H1 (cell line): Measurements from ENCODE around the gene KRT76. TPM values are rescaled to one million over a fixed set of nuclear protein-coding genes. Genes with fewer than 3 reads are reported as not detected.
A peak's percentile ranks its signal among the peaks of the same experiment; 100 is the strongest.

ENCODE experiments used
- CTCF ChIA-PET: fragments of 300-600 bp; sonication (Branson Sonifier 250); formaldehyde crosslinking; loops from one replicate; lab custom pipeline; 2021; ENCODE audit not compliant: partially characterized antibody; lab: Charles Lee
- POLR2A ChIA-PET: fragments of 300-600 bp; sonication (Branson Sonifier 250); formaldehyde crosslinking; loops from one replicate; lab custom pipeline; 2021; ENCODE audit warnings: inconsistent platforms; ENCODE audit not compliant: partially characterized antibody; lab: Charles Lee
- DNase-seq, 2 experiments: peaks; one replicate each; pipeline versions ENCODE4 v3.0.0 to v3.0.0-alpha.2; 2010 to 2022; ENCODE audit warnings: low spot score in 2 of 2, low read depth in 1 of 2, mixed read lengths in 1 of 2
- FAIRE-seq: peaks from 2 replicates; lab custom pipeline; 2011; peaks lifted over from hg19 to GRCh38; lab: Jason Lieb, UNC
- H2AFZ ChIP-seq: 2 replicates; pipeline ENCODE4 v1.8.1; 2012; ENCODE audit warnings: low read length, inconsistent platforms
- H2AK5ac ChIP-seq: 2 replicates; pipeline ENCODE4 v1.6.1; 2013; ENCODE audit warnings: low read depth, low read length
- H2BK120ac ChIP-seq: replicated peaks from 2 replicates; pipeline ENCODE3; 2013; ENCODE audit warnings: low read depth, low read length, inconsistent platforms
- H2BK12ac ChIP-seq: 2 replicates; pipeline ENCODE4 v1.6.1; 2013; ENCODE audit warnings: low read depth, low read length
- H2BK15ac ChIP-seq: 2 replicates; pipeline ENCODE4 v1.6.1; 2013; ENCODE audit warnings: low read length
- H2BK20ac ChIP-seq: 2 replicates; pipeline ENCODE4 v1.6.1; 2013; ENCODE audit warnings: low read length
- H2BK5ac ChIP-seq: 2 replicates; pipeline ENCODE4 v1.6.1; 2013; ENCODE audit warnings: low read depth, low read length
- H3K14ac ChIP-seq: 2 replicates; pipeline ENCODE4 v1.6.1; 2013; ENCODE audit warnings: inconsistent platforms; ENCODE audit not compliant: insufficient read length
- H3K18ac ChIP-seq: 2 replicates; pipeline ENCODE4 v1.6.1; 2013; ENCODE audit warnings: low read length; ENCODE audit errors: extremely low read depth
- H3K23ac ChIP-seq: 2 replicates; pipeline ENCODE4 v1.6.1; 2013; ENCODE audit warnings: inconsistent platforms; ENCODE audit not compliant: insufficient read length
- H3K23me2 ChIP-seq: 2 replicates; pipeline ENCODE4 v1.6.1; 2013; ENCODE audit warnings: low read depth, low read length
- H3K27ac ChIP-seq: 2 replicates; pipeline ENCODE4 v1.6.1; 2011; ENCODE audit warnings: low read depth, low read length, inconsistent platforms
- H3K27me3 ChIP-seq, 4 experiments: replicated peaks in 1 of 4; 1 replicate in 1 of 4; 2 replicates in 3 of 4; pipeline versions ENCODE4 v1.6.1 to v1.8.1; 2011 to 2013; ENCODE audit warnings: low read length in 3 of 4, mild to moderate bottlenecking in 3 of 4, inconsistent platforms in 2 of 4, mixed read lengths in 2 of 4, moderate library complexity in 1 of 4; ENCODE audit not compliant: control insufficient read depth in 3 of 4, insufficient read depth in 3 of 4; ENCODE audit errors: extremely low read depth in 1 of 4
- H3K36me3 ChIP-seq, 4 experiments: 2 replicates each; pipeline versions ENCODE4 v1.6.1 to v1.8.1; 2011 to 2013; ENCODE audit warnings: mild to moderate bottlenecking in 4 of 4, low read length in 3 of 4, moderate library complexity in 2 of 4, control low read depth in 1 of 4, inconsistent platforms in 1 of 4; ENCODE audit not compliant: insufficient read depth in 4 of 4, control insufficient read depth in 2 of 4
- H3K4ac ChIP-seq: replicated peaks from 2 replicates; pipeline ENCODE3; 2013; ENCODE audit warnings: low read length, low read depth, mixed read lengths, inconsistent platforms; ENCODE audit not compliant: insufficient read length
- H3K4me1 ChIP-seq, 4 experiments: replicated peaks in 1 of 4; 1 replicate in 1 of 4; 2 replicates in 3 of 4; pipeline versions ENCODE4 v1.6.1 to v1.8.1; 2011 to 2013; ENCODE audit warnings: low read length in 3 of 4, inconsistent platforms in 2 of 4, mixed read lengths in 1 of 4; ENCODE audit not compliant: insufficient read depth in 4 of 4, control insufficient read depth in 3 of 4
- H3K4me2 ChIP-seq, 2 experiments: 2 replicates each; pipeline versions ENCODE4 v1.6.1 to v1.8.1; 2011 to 2013; ENCODE audit warnings: low read depth in 2 of 2, low read length in 2 of 2, control low read depth in 1 of 2, inconsistent platforms in 1 of 2, mild to moderate bottlenecking in 1 of 2; ENCODE audit not compliant: insufficient read depth in 1 of 2
- H3K4me3 ChIP-seq, 4 experiments: fragments of 200-600, 300-600 bp in 1 of 4; sonication (generic), shearing (Covaris generic), sonication (Bioruptor Twin) in 1 of 4; 2 replicates each; pipeline versions ENCODE4 v1.5.1 to v1.8.1; 2011 to 2016; ENCODE audit warnings: low read length in 4 of 4, low read depth in 3 of 4, control low read depth in 2 of 4, inconsistent platforms in 2 of 4, mild to moderate bottlenecking in 2 of 4, mixed read lengths in 1 of 4, moderate library complexity in 1 of 4; ENCODE audit not compliant: insufficient read depth in 2 of 4; ENCODE audit errors: extremely low read depth in 1 of 4
- H3K56ac ChIP-seq: replicated peaks from 2 replicates; pipeline ENCODE3; 2013; ENCODE audit warnings: low read depth, mild to moderate bottlenecking, mixed read lengths, low read length, inconsistent platforms; ENCODE audit not compliant: insufficient read length
- H3K79me1 ChIP-seq: 2 replicates; pipeline ENCODE4 v1.6.1; 2013; ENCODE audit warnings: low read depth, low read length, control low read depth
- H3K79me2 ChIP-seq, 2 experiments: 2 replicates each; pipeline versions ENCODE4 v1.6.1 to v1.8.1; 2012 to 2013; ENCODE audit warnings: low read length in 2 of 2, mild to moderate bottlenecking in 2 of 2, inconsistent platforms in 1 of 2; ENCODE audit not compliant: insufficient read depth in 2 of 2, control insufficient read depth in 1 of 2
- H3K9ac ChIP-seq, 4 experiments: replicated peaks in 1 of 4; 1 replicate in 1 of 4; 2 replicates in 3 of 4; pipeline versions ENCODE4 v1.6.1 to v1.8.1; 2011 to 2013; ENCODE audit warnings: low read depth in 3 of 4, low read length in 3 of 4, control low read depth in 2 of 4, mild to moderate bottlenecking in 2 of 4, moderate library complexity in 2 of 4, inconsistent platforms in 1 of 4; ENCODE audit errors: extremely low read depth in 1 of 4
- H3K9me3 ChIP-seq, 2 experiments: 2 replicates each; pipeline versions ENCODE4 v1.6.1 to v1.8.1; 2012 to 2013; ENCODE audit warnings: mild to moderate bottlenecking in 2 of 2, moderate library complexity in 2 of 2, control low read depth in 1 of 2, inconsistent platforms in 1 of 2, low read depth in 1 of 2, low read length in 1 of 2, mixed read lengths in 1 of 2; ENCODE audit not compliant: insufficient read depth in 2 of 2
- H4K20me1 ChIP-seq, 2 experiments: replicated peaks in 1 of 2; 2 replicates each; pipeline versions ENCODE3 to v1.8.1; 2011 to 2013; ENCODE audit warnings: inconsistent platforms in 2 of 2, low read length in 2 of 2, mild to moderate bottlenecking in 1 of 2; ENCODE audit not compliant: insufficient read depth in 2 of 2, control insufficient read depth in 1 of 2
- H4K5ac ChIP-seq: 2 replicates; pipeline ENCODE4 v1.6.1; 2013; ENCODE audit warnings: low read length, low read depth, mixed read lengths, inconsistent platforms; ENCODE audit not compliant: insufficient read length
- H4K8ac ChIP-seq: 2 replicates; pipeline ENCODE4 v1.8.0; 2013; ENCODE audit warnings: mild to moderate bottlenecking, moderate library complexity, low read length, inconsistent platforms; ENCODE audit not compliant: insufficient read depth; ENCODE audit errors: extremely low read depth
- H4K91ac ChIP-seq: replicated peaks from 2 replicates; pipeline ENCODE3; 2013; ENCODE audit warnings: low read length, mixed read lengths, inconsistent platforms; ENCODE audit not compliant: insufficient read length
- ASH2L ChIP-seq: fragments of 200-600, 300-600 bp; sonication (generic); IDR thresholded peaks from one replicate; pipeline ENCODE4 v1.7.1; 2017; ENCODE audit warnings: low read length
- BRCA1 ChIP-seq: IDR thresholded peaks from 2 replicates; pipeline ENCODE4 v1.6.1; 2012; ENCODE audit warnings: low read depth, low read length, improper control_type of control experiment
- CBX5 ChIP-seq: fragments of 300-800, 300-1000 bp; sonication (generic); IDR thresholded peaks from 2 replicates; pipeline ENCODE4 v1.7.1; 2016; ENCODE audit warnings: antibody characterized with exemption, low read length, low read depth
- CBX8 ChIP-seq: fragments of 300-800, 300-1000 bp; sonication (generic); IDR thresholded peaks from 2 replicates; pipeline ENCODE4 v1.7.1; 2016; ENCODE audit warnings: low read depth, low read length, borderline replicate concordance
- CHD2 ChIP-seq: IDR thresholded peaks from 2 replicates; pipeline ENCODE4 v1.6.1; 2012; ENCODE audit warnings: low read length, improper control_type of control experiment
- JUND ChIP-seq: IDR thresholded peaks from 2 replicates; pipeline ENCODE4 v1.6.1; 2011; ENCODE audit warnings: mild to moderate bottlenecking, improper control_type of control experiment, low read length
- POLR2A ChIP-seq, 2 experiments: IDR thresholded peaks; 1 replicate in 1 of 2; 2 replicates in 1 of 2; pipeline ENCODE4 v1.6.1; 2011; ENCODE audit warnings: low read depth in 2 of 2, low read length in 2 of 2, mild to moderate bottlenecking in 2 of 2; ENCODE audit errors: control extremely low read depth in 1 of 2
- POLR2AphosphoS5 ChIP-seq: IDR thresholded peaks from 2 replicates; pipeline ENCODE4 v1.6.1; 2011; ENCODE audit warnings: low read depth, low read length
- POU5F1 ChIP-seq: IDR thresholded peaks from 2 replicates; pipeline ENCODE4 v1.6.1; 2011; ENCODE audit warnings: low read depth, mild to moderate bottlenecking, low read length, moderate library complexity
- SRF ChIP-seq: IDR thresholded peaks from 2 replicates; pipeline ENCODE4 v1.6.1; 2011; ENCODE audit warnings: mild to moderate bottlenecking, low read depth, low read length, moderate library complexity
- TAF1 ChIP-seq: IDR thresholded peaks from 2 replicates; pipeline ENCODE4 v1.6.1; 2011; ENCODE audit warnings: mild to moderate bottlenecking, low read depth, low read length
- TAF7 ChIP-seq: optimal IDR thresholded peaks from 2 replicates; pipeline ENCODE3; 2011; ENCODE audit warnings: low read depth, mild to moderate bottlenecking, inconsistent platforms, low read length, moderate library complexity, borderline replicate concordance
- WGBS, 2 experiments: shearing (Covaris generic) in 1 of 2; methylation state at CpG; one replicate each; pipeline versions ENCODE4 v1.1.6 to v1.1.7; 2013 to 2015; ENCODE audit warnings: low lambda C conversion rate in 2 of 2, mixed read lengths in 2 of 2, inconsistent platforms in 1 of 2, low coverage in 1 of 2, missing lambda C conversion rate in 1 of 2; ENCODE audit not compliant: insufficient replicate concordance in 2 of 2, insufficient coverage in 1 of 2, insufficient read length in 1 of 2; ENCODE audit errors: extremely low coverage in 1 of 2, missing lambda C conversion rate in 1 of 2; 5-methylcytosine and 5-hydroxymethylcytosine counted together
- polyA plus RNA-seq, 7 experiments: library from polyadenylated mRNA; depleted of rRNA in 3 of 7; stranded (reverse) in 5 of 7; unstranded in 2 of 7; fragments of >200 nt in 5 of 7; fragments of 200-250 nt in 2 of 7; gene quantifications; 1 replicate in 5 of 7; 2 replicates in 1 of 7; 4 replicates in 1 of 7; pipeline versions ENCODE4 v1.2.1 to v1.2.3, GENCODE V29; 2011 to 2013; ENCODE audit warnings: missing spikeins in 2 of 7, mixed read lengths in 2 of 7
- total RNA-seq: library from RNA; stranded (reverse); fragmentation: NEBNext Ultra II Directional; extraction: Animal tissue kit (Norgen Biotek cat#: 25700); gene quantifications from 2 replicates; pipeline ENCODE4 v1.2.1, GENCODE V29; 2021

The KRT76 gene
- total and polyA plus RNA-seq, 2 of the 8 experiments (the other 6 are each of a cell fraction or from before 2014, with no cell fraction given), result not detected

DNA sequence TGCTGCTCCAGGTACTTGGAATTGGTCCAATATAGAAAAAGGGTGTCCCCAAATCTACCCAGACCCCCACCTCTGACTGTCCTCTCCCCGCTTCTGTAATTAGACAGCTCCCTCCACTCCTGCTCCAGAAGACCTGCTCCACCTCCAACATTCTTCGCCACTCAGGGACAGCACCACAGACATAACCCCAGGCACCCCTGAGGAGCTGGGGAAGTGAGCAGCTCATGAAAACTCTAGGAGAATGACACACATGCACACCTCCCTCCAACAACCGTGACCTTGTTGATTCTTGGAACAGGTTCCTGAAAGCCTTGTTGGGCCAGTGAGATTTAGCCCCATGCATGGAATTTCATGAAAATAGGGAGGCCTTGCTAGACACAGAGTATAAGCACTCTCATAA, 28.6 kb upstream of the KRT76 start:
- no peak overlapping the region for H3K9ac ChIP-seq
- peak overlapping the region; percentile 92; the same call in 1 of the 2 replicates for H2AFZ ChIP-seq
- H3K9me3 ChIP-seq, result no peaks in the 10 kb centered on the region
- no peak overlapping the region for H2BK120ac ChIP-seq
- no peak for TF ChIP-seq ASH2L
- no peak for TF ChIP-seq POLR2A (IDR thresholded peaks at IDR 0.05; ENCODE audit: control extremely low read depth in 1 of 2, low read depth in 2 of 2, low read length in 2 of 2)
- no peak for TF ChIP-seq CBX5
- no peak for TF ChIP-seq POLR2AphosphoS5
- TF ChIP-seq TAF1, result no peak
- no peak for TF ChIP-seq BRCA1
- no peak for TF ChIP-seq TAF7
- TF ChIP-seq POU5F1, result no peak
- no peak for TF ChIP-seq CHD2
- no peak for TF ChIP-seq SRF
- TF ChIP-seq JUND, result no peak
- no peak for TF ChIP-seq CBX8
- no peaks in the 10 kb centered on the region for H3K27me3 ChIP-seq
- no peak overlapping the region for H3K4me2 ChIP-seq
- H3K18ac ChIP-seq, result 0 out of 2 replicates have a peak overlapping the region, but pooled peaks have one; percentile 22
- ChIA-PET POLR2A (interaction anchor here (1.3 kb wide), 1 partner anchor 92 kb away, joined by 3 read pairs; no protein-coding TSS in a partner anchor), CTCF (interaction anchor here (0.7 to 3.0 kb wide), 7 partner anchors 14 to 655 kb away, joined by 3 to 11 read pairs (median 3); no protein-coding TSS in a partner anchor)
- H3K36me3 ChIP-seq, result no peaks in the 10 kb centered on the region
- 90% methylated on average over 3 of the region's 3 CpGs; no CpG with 5 or more reads in 1 of the 2 experiments for WGBS, 2 experiments
- H4K5ac ChIP-seq, result no peak overlapping the region
- H2AK5ac ChIP-seq, result no peak overlapping the region
- H3K4ac ChIP-seq, result no peak overlapping the region
- FAIRE-seq, result no peak
- no peak overlapping the region for H3K27ac ChIP-seq
- no peak for DNase-seq
- H3K79me1 ChIP-seq, result no peaks in the 10 kb centered on the region
- peak overlapping the region; percentile 16; the same call in 1 of the 2 replicates for H2BK20ac ChIP-seq
- no peak overlapping the region for H3K14ac ChIP-seq
- no peak overlapping the region for H2BK12ac ChIP-seq
- no peak overlapping the region for H3K4me3 ChIP-seq
- peaks cover 2% of the 10 kb centered on the region; the same call in 1 of the 2 replicates for H3K23me2 ChIP-seq
- H4K8ac ChIP-seq, result no peak overlapping the region
- H4K20me1 ChIP-seq, result no peaks in the 10 kb centered on the region
- no peaks in the 10 kb centered on the region for H3K79me2 ChIP-seq
- peaks cover 3 to 8% (median 4%) of the 10 kb centered on the region in 4 experiments for H3K4me1 ChIP-seq
- no peak overlapping the region for H2BK15ac ChIP-seq
- H3K56ac ChIP-seq, result no peak overlapping the region
- no peak overlapping the region for H3K23ac ChIP-seq
- no peak overlapping the region for H4K91ac ChIP-seq
- 0 out of 2 replicates have a peak overlapping the region, but pooled peaks have one; percentile 64 for H2BK5ac ChIP-seq
